ENCODE results near the gene TRMT61B. TPM values are rescaled to one million over a fixed set of nuclear protein-coding genes. Genes with fewer than 3 reads are reported as not detected.

The TRMT61B gene
- total and polyA plus RNA-seq, 9 of the 15 experiments (the other 6 are each of a cell fraction or from before 2014, with no cell fraction given): 13.2 to 28.3 (median 19.5) TPM

DNA sequence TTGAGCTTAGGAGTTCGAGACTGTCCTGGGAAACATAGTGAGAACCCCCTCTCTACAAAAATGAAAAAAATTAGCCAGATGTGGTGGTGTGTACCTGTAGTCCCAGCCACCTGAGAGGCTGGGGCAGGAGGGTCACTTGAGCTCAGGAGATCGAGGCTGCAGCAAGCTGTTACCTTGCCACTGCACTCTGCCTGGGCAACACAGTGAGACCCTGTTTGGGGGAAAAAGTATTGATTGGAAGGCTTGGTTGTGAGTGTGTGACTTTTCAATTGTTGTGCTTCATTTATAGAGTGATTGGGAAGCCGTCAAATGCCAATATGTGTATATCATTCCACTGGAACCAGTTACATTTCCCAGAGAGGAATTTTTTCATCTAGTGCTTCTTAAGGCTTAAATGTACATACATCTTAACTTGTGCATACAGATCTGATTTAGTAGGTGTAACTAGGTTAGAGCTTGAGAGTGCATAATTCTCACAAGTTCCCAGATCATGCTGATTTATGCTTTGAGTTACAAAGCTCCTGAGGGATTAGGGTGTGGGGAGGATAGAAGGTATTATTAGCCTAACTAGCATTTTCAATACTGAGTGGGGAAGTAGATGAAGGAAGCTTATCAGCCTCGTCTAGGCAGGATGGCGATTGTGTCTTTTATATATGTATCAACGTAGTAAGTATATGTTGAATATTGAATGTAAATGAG is 39.7 kb upstream of the TRMT61B start:
- Histone ChIP-seq H3K36me3 (ENCODE audit: control insufficient read depth, insufficient read depth, low read length) (peaks cover 91% of the 10 kb centered on the region), H3K9me1 (ENCODE audit: control insufficient read depth, insufficient read depth, low read length) (no peaks in the 10 kb centered on the region), H4K20me1 (replicated peaks; ENCODE audit: control insufficient read depth, insufficient read depth, low read length) (no peaks in the 10 kb centered on the region; the same call in 1 of the 2 replicates), H3K4me1 (replicated peaks in 1 of 2; ENCODE audit: control insufficient read depth in 2 of 2, insufficient read depth in 2 of 2, low read length in 2 of 2) (no peaks in the 10 kb centered on the region; a peak in 1 of 5 replicates), H3K4me3 (no peak overlapping the region), H3K4me2 (ENCODE audit: insufficient read depth, low read length) (no peak overlapping the region), H3K9ac (ENCODE audit: insufficient read depth in 1 of 2, low read depth in 2 of 2, low read length in 2 of 2) (no peak overlapping the region), H2AFZ (ENCODE audit: low read depth, low read length) (no peak overlapping the region), H3K79me2 (ENCODE audit: control insufficient read depth, insufficient read depth, low read length) (peaks cover 88% of the 10 kb centered on the region), H3K27ac (ENCODE audit: extremely low read depth, low read depth, low read length) (no peak overlapping the region), H3K27me3 (ENCODE audit: control insufficient read depth in 2 of 2, insufficient read depth in 2 of 2, low read length in 2 of 2) (no peaks in the 10 kb centered on the region), H3K9me3 (replicated peaks; ENCODE audit: control insufficient read depth, insufficient read depth, low read depth, low read length) (no peaks in the 10 kb centered on the region)
- intact Hi-C loops (cut with micrococcal nuclease): no loop called here
- DNase-seq (ENCODE audit: extremely low read depth in 1 of 4, low spot score in 3 of 4) (no peak), ATAC-seq (no peak), FAIRE-seq (no peak)
- CTCF ChIA-PET (ENCODE audit: low intra/inter-chr PET ratio): no interaction called here
- no TSS peak for BruUV-seq (replicated peaks)
- in situ Hi-C loops (cut with MboI): no loop called here
- TF ChIP-seq ZKSCAN8 (CRISPR knock-in tag; IDR thresholded peaks at IDR 0.05): no peak
- no peak for TF ChIP-seq GABPA (tag; conservative IDR thresholded peaks at IDR 0.05; ENCODE audit: low read depth)
- no peak for TF ChIP-seq ZNF764 (CRISPR knock-in tag; IDR thresholded peaks at IDR 0.05; ENCODE audit: low read depth)
- peak; percentile 46 for TF ChIP-seq ZNF121 (CRISPR knock-in tag; conservative IDR thresholded peaks at IDR 0.05)
- WGBS (ENCODE audit: insufficient coverage, low coverage, missing lambda C conversion rate): 91% methylated on average over 6 of the region's 6 CpGs
- POLR2A ChIA-PET: interaction anchor here (0.7 to 4.8 kb wide), 12 partner anchors 8 to 326 kb away, joined by 3 to 29 read pairs (median 4); partner anchors contain the start of genes TRMT61B and WDR43

DNA sequence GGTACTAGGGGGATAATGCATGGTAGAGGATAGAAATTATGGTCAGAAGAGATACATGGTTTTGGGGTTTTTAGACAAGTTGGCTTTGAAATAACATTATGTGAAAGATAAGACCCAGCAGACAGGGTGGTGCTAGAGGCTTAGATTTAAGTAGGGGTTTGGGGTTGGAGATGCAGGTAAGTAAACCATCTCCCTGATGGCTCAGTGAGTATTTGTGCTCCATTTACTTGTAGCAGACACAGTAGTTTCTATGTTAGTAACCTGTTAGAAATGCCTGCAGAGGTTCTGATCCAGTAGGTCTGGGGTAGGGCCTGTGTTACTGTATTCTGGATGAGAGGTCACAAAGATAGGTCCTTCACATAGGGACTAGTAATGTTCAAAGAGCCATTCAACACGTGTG is 38.1 kb upstream of the TRMT61B start:
- CTCF ChIA-PET (ENCODE audit: low intra/inter-chr PET ratio): no interaction called here
- H3K79me2 ChIP-seq (ENCODE audit: control insufficient read depth, insufficient read depth, low read length): peaks cover 91% of the 10 kb centered on the region
- 45% methylated on average over 1 of the region's 1 CpG for WGBS (ENCODE audit: insufficient coverage, low coverage, missing lambda C conversion rate)
- no peaks in the 10 kb centered on the region; a peak in 1 of 5 replicates for H3K4me1 ChIP-seq (replicated peaks in 1 of 2; ENCODE audit: control insufficient read depth in 2 of 2, insufficient read depth in 2 of 2, low read length in 2 of 2)
- no peak overlapping the region for H3K4me3 ChIP-seq
- no peaks in the 10 kb centered on the region; the same call in 1 of the 2 replicates for H4K20me1 ChIP-seq (replicated peaks; ENCODE audit: control insufficient read depth, insufficient read depth, low read length)
- in situ Hi-C loops (cut with MboI) (no loop called here), intact Hi-C loops (cut with micrococcal nuclease) (no loop called here)
- DNase-seq (ENCODE audit: extremely low read depth in 1 of 4, low spot score in 3 of 4): no peak
- H3K9me1 ChIP-seq (ENCODE audit: control insufficient read depth, insufficient read depth, low read length): no peaks in the 10 kb centered on the region
- TF ChIP-seq DNMT1 (IDR thresholded peaks at IDR 0.05) (no peak), ZSCAN32 (CRISPR knock-in tag; IDR thresholded peaks at IDR 0.05) (no peak), PRMT5 (CRISPR knock-in tag; IDR thresholded peaks at IDR 0.05) (no peak), NR2F6 (CRISPR knock-in tag; IDR thresholded peaks at IDR 0.05) (no peak), SMARCC2 (IDR thresholded peaks at IDR 0.05; ENCODE audit: low read depth) (no peak), POLR2A (conservative IDR thresholded peaks at IDR 0.05) (0 out of 2 replicates have a peak, but pooled peaks have one; percentile 13)
- H3K9ac ChIP-seq (ENCODE audit: insufficient read depth in 1 of 2, low read depth in 2 of 2, low read length in 2 of 2): no peak overlapping the region
- POLR2A ChIA-PET: interaction anchor here (3.3 to 4.8 kb wide), 2 partner anchors 12 to 13 kb away, joined by 10 to 29 read pairs; no protein-coding TSS in a partner anchor
- H2AFZ ChIP-seq (ENCODE audit: low read depth, low read length): no peak overlapping the region
- H3K9me3 ChIP-seq (replicated peaks; ENCODE audit: control insufficient read depth, insufficient read depth, low read depth, low read length): no peaks in the 10 kb centered on the region
- BruUV-seq (replicated peaks): no TSS peak
- H3K4me2 ChIP-seq (ENCODE audit: insufficient read depth, low read length): no peak overlapping the region
- FAIRE-seq: no peak
- no peak overlapping the region for H3K27ac ChIP-seq (ENCODE audit: extremely low read depth, low read depth, low read length)
- H3K27me3 ChIP-seq (ENCODE audit: control insufficient read depth in 2 of 2, insufficient read depth in 2 of 2, low read length in 2 of 2): no peaks in the 10 kb centered on the region
- no peak; the same call in 2 of the 3 replicates for ATAC-seq
- H3K36me3 ChIP-seq (ENCODE audit: control insufficient read depth, insufficient read depth, low read length): peaks cover 92% of the 10 kb centered on the region
